ENCODE data around the gene MSI2. TPM values are rescaled to one million over a fixed set of nuclear protein-coding genes. Genes with fewer than 3 reads are reported as not detected.

The MSI2 gene
- polyA plus RNA-seq, 1 of the 3 experiments (the other 2 are of a cell fraction) = 24.1 TPM

DNA sequence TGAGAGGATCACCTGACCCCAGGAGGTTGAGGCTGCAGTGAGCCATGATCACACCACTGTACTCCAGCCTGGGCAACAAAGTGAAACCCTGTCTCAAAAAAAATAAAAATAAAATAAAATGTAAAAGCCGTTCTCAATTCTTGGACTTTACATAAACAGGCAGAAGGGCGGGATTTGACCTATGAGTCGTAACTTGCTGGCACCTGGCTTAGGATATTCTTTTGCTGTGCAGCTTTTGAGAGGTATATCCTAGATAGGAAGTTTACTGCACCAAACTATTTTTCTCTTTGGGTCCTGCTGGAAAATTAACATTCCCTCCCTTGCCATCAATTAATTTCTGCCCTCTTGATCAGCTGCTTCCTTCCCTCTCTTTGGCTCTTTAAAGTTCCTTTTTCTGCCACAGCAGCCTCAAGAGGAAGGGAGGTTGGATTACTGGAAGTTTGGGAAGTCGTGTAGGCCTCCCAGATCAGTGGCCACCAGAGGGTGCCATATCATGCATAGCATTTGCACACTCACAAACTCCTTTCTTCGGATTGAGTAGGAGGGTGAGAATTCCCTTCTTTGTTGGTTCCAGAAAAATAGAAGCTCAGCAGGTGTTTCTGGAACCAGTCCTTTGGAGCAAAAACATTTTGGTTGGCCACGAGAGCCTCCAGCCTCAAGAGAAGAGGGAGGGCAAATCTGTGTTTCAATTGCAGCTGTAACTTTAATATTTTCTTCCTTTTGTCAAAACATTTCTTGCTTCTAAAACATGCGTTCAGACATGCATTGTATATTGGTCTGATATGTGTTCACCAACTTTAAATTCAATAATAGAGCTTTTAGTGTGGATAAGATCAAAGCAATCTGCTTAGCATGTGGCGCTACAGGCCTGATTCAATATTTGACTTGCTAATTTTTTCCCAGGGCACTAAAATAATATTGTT lies 341.5 kb downstream of the MSI2 start:
- Histone ChIP-seq H3K4me3 (ENCODE audit: low read depth in 2 of 2, low read length in 1 of 2) (no peak overlapping the region; a peak in 1 of 4 replicates), H3K4me1 (ENCODE audit: control insufficient read depth in 1 of 2, insufficient read depth in 2 of 2, low read depth in 1 of 2, low read length in 1 of 2) (peaks cover 5 to 87% of the 10 kb centered on the region in 2 experiments; a peak in 3 of 4 replicates), H3K27me3 (ENCODE audit: insufficient read depth) (no peaks in the 10 kb centered on the region), H3K9ac (no peak overlapping the region), H4K20me1 (ENCODE audit: insufficient read depth) (no peaks in the 10 kb centered on the region), H3K4me2 (no peak overlapping the region), H2AFZ (ENCODE audit: low read depth) (no peak overlapping the region), H3K9me3 (no peaks in the 10 kb centered on the region), H3K36me3 (replicated peaks in 1 of 2; ENCODE audit: control insufficient read depth in 1 of 2, insufficient read depth in 2 of 2, low read length in 1 of 2) (no peaks in the 10 kb centered on the region), H3F3A (replicated peaks; ENCODE audit: insufficient read depth) (peaks cover 6% of the 10 kb centered on the region), H3K27ac (ENCODE audit: low read depth in 2 of 2, low read length in 1 of 2) (peak overlapping the region; percentile 48 to 99), H3K9me2 (no peaks in the 10 kb centered on the region), H3K79me2 (ENCODE audit: insufficient read depth) (0 out of 2 replicates have a peak, but pooled peaks cover 3% of the 10 kb centered on the region)
- CTCF ChIA-PET = interaction anchor here (0.6 to 17.7 kb wide), 86 partner anchors 10 to 476 kb away, joined by 3 to 298 read pairs (median 4); partner anchors contain the start of genes CCDC182 and MRPS23
- 45% methylated on average over 8 of the region's 8 CpGs for WGBS (ENCODE audit: low lambda C conversion rate)
- peak; percentile 82 for DNase-seq
- POLR2A ChIA-PET = interaction anchor here (0.7 to 5.5 kb wide), 29 partner anchors 12 to 341 kb away, joined by 3 to 54 read pairs (median 5); partner anchors contain the start of gene MSI2
- TF ChIP-seq FOXM1 (IDR thresholded peaks at IDR 0.05; ENCODE audit: low read depth) (0 out of 2 replicates have a peak, but pooled peaks have one; percentile 21), SIN3A (IDR thresholded peaks at IDR 0.05; ENCODE audit: borderline replicate concordance, low read depth, low read length) (no peak), EP300 (IDR thresholded peaks at IDR 0.05; ENCODE audit: borderline replicate concordance in 1 of 2, low read depth in 1 of 2, low read length in 1 of 2) (peak; percentile 46 to 99; a peak in 2 of 4 replicates), SMC3 (IDR thresholded peaks at IDR 0.05; ENCODE audit: low read depth, low read length) (peak; percentile 96), NRF1 (IDR thresholded peaks at IDR 0.05; ENCODE audit: low read depth, low read length) (no peak), MEF2A (IDR thresholded peaks at IDR 0.05; ENCODE audit: borderline replicate concordance, low read depth) (no peak), MXI1 (IDR thresholded peaks at IDR 0.05; ENCODE audit: low read depth, low read length) (peak; percentile 56; the same call in 1 of the 2 replicates), FOSL2 (IDR thresholded peaks at IDR 0.05; ENCODE audit: borderline replicate concordance, low read depth) (no peak; the same call in none of the 2 replicates), JUND (IDR thresholded peaks at IDR 0.05) (no peak), RFX5 (IDR thresholded peaks at IDR 0.05; ENCODE audit: low read length) (no peak), CHD2 (IDR thresholded peaks at IDR 0.05; ENCODE audit: low read length, partially characterized antibody) (peak; percentile 89), TEAD4 (IDR thresholded peaks at IDR 0.05; ENCODE audit: borderline replicate concordance, insufficient read depth) (peak; percentile 63; the same call in 1 of the 2 replicates), TAF1 (IDR thresholded peaks at IDR 0.05; ENCODE audit: borderline replicate concordance, low read depth, low read length) (no peak), TCF12 (IDR thresholded peaks at IDR 0.05) (peak; percentile 65), GABPA (IDR thresholded peaks at IDR 0.05; ENCODE audit: low read depth) (0 out of 2 replicates have a peak, but pooled peaks have one; percentile 11)
- TF ChIP-seq, protein P1, sequence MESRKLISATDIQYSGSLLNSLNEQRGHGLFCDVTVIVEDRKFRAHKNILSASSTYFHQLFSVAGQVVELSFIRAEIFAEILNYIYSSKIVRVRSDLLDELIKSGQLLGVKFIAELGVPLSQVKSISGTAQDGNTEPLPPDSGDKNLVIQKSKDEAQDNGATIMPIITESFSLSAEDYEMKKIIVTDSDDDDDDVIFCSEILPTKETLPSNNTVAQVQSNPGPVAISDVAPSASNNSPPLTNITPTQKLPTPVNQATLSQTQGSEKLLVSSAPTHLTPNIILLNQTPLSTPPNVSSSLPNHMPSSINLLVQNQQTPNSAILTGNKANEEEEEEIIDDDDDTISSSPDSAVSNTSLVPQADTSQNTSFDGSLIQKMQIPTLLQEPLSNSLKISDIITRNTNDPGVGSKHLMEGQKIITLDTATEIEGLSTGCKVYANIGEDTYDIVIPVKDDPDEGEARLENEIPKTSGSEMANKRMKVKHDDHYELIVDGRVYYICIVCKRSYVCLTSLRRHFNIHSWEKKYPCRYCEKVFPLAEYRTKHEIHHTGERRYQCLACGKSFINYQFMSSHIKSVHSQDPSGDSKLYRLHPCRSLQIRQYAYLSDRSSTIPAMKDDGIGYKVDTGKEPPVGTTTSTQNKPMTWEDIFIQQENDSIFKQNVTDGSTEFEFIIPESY (IDR thresholded peaks at IDR 0.05; ENCODE audit: borderline replicate concordance, low read depth) = no peak
- TF ChIP-seq, protein P2, sequence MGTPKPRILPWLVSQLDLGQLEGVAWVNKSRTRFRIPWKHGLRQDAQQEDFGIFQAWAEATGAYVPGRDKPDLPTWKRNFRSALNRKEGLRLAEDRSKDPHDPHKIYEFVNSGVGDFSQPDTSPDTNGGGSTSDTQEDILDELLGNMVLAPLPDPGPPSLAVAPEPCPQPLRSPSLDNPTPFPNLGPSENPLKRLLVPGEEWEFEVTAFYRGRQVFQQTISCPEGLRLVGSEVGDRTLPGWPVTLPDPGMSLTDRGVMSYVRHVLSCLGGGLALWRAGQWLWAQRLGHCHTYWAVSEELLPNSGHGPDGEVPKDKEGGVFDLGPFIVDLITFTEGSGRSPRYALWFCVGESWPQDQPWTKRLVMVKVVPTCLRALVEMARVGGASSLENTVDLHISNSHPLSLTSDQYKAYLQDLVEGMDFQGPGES (IDR thresholded peaks at IDR 0.05; ENCODE audit: low read depth, low read length) = 0 out of 2 replicates have a peak, but pooled peaks have one; percentile 13
- TF ChIP-seq, protein P3, sequence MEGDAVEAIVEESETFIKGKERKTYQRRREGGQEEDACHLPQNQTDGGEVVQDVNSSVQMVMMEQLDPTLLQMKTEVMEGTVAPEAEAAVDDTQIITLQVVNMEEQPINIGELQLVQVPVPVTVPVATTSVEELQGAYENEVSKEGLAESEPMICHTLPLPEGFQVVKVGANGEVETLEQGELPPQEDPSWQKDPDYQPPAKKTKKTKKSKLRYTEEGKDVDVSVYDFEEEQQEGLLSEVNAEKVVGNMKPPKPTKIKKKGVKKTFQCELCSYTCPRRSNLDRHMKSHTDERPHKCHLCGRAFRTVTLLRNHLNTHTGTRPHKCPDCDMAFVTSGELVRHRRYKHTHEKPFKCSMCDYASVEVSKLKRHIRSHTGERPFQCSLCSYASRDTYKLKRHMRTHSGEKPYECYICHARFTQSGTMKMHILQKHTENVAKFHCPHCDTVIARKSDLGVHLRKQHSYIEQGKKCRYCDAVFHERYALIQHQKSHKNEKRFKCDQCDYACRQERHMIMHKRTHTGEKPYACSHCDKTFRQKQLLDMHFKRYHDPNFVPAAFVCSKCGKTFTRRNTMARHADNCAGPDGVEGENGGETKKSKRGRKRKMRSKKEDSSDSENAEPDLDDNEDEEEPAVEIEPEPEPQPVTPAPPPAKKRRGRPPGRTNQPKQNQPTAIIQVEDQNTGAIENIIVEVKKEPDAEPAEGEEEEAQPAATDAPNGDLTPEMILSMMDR (IDR thresholded peaks at IDR 0.05) = peak; percentile 99
- TF ChIP-seq, protein P4, sequence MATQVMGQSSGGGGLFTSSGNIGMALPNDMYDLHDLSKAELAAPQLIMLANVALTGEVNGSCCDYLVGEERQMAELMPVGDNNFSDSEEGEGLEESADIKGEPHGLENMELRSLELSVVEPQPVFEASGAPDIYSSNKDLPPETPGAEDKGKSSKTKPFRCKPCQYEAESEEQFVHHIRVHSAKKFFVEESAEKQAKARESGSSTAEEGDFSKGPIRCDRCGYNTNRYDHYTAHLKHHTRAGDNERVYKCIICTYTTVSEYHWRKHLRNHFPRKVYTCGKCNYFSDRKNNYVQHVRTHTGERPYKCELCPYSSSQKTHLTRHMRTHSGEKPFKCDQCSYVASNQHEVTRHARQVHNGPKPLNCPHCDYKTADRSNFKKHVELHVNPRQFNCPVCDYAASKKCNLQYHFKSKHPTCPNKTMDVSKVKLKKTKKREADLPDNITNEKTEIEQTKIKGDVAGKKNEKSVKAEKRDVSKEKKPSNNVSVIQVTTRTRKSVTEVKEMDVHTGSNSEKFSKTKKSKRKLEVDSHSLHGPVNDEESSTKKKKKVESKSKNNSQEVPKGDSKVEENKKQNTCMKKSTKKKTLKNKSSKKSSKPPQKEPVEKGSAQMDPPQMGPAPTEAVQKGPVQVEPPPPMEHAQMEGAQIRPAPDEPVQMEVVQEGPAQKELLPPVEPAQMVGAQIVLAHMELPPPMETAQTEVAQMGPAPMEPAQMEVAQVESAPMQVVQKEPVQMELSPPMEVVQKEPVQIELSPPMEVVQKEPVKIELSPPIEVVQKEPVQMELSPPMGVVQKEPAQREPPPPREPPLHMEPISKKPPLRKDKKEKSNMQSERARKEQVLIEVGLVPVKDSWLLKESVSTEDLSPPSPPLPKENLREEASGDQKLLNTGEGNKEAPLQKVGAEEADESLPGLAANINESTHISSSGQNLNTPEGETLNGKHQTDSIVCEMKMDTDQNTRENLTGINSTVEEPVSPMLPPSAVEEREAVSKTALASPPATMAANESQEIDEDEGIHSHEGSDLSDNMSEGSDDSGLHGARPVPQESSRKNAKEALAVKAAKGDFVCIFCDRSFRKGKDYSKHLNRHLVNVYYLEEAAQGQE (IDR thresholded peaks at IDR 0.05; ENCODE audit: low read depth, low read length) = no peak
- TF ChIP-seq, protein P5, sequence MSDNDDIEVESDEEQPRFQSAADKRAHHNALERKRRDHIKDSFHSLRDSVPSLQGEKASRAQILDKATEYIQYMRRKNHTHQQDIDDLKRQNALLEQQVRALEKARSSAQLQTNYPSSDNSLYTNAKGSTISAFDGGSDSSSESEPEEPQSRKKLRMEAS (IDR thresholded peaks at IDR 0.05; ENCODE audit: low read depth) = peak; percentile 46; the same call in 1 of the 2 replicates
- TF ChIP-seq, protein P6, sequence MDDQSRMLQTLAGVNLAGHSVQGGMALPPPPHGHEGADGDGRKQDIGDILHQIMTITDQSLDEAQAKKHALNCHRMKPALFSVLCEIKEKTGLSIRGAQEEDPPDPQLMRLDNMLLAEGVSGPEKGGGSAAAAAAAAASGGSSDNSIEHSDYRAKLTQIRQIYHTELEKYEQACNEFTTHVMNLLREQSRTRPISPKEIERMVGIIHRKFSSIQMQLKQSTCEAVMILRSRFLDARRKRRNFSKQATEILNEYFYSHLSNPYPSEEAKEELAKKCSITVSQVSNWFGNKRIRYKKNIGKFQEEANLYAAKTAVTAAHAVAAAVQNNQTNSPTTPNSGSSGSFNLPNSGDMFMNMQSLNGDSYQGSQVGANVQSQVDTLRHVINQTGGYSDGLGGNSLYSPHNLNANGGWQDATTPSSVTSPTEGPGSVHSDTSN (IDR thresholded peaks at IDR 0.05) = no peak
